Measurements from ENCODE around the gene TECPR1.
"Not testable (repeated sequence)": the region's sequence is repeated elsewhere in the genome, so short reads cannot be mapped to it uniquely, and the experiment has no call there.

Gene TECPR1

DNA sequence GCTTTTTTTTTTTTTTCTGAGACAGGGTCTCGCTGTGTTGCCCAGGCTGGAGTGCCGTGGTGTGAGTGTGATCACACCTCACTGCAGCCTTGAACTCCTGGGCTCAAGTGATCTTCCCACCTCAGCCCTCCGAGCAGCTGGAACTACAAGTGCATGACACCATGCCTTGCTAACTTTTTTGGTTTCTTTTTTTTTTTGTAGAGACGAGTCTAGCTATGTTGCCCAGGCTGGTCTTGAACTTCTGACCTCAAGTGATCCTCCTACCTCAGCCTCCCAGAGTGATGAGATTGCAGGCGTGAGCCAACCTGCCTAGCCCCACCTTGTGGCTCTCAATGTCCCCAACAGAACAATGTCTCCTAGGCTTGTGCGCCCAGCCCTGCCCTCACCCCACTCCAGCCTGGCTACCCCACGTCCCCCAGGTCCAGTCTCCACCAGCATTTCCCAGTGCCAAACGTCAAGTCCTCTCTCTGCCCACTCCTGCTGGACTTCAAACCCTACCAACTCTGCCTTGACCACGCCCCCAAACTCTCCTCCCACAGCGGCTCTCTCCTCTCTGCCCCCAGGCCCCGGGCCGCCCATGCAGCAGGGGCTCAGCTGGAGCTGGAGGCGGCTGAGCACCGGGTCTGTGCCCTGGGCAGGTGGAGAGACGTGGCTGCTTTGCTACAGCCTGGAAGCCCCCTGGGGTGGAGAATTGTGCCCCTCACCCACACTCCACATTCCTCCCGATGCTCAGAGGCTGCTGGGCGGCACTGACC lies 21.9 kb downstream of the TECPR1 start:
- FAIRE-seq: no peak
- DNase-seq (ENCODE audit: extremely low spot score, insufficient read length, low read depth): no peak

DNA sequence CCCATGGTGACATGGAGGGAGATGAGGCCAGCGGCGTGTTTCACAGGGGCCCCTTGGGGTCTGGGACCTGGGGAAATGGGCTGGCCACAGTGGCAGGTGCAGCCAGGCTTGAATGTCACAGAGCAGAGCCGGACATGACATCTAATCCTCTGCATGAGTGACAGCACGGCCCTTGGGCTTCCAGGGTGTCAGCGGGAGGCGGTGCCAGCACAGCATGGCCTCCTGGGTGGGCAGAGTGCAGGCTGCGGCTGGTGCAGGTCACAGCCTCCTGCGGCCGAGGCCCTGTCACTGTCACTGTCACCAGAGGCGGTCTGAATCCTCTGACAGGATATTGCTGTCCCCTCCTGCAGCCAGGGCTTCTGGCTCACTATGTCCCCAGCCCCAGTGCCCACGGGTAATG lies 22.6 kb downstream of the TECPR1 start:
- FAIRE-seq (no peak), DNase-seq (ENCODE audit: extremely low spot score, insufficient read length, low read depth) (no peak)

DNA sequence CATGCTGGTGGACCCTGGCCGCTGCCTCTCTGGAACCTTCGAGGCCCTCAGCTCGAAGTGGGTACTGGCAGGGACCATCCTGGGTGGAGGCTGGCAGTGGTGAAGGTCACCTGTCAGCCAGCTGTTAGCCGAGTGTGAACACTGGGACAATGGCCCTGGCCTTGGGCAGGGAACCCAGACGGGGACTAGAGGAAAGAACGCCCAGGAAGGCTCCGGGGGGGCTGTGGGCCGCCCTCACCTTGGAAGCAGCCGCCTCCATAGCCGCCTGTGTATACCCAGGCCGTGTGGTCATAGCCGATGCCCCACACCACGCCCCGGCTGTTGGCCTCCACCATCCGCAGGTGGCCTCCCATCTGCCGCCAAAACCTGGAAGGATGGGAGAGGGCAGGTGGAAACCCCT lies 23.2 kb downstream of the TECPR1 start:
- no peak for DNase-seq (ENCODE audit: extremely low spot score, insufficient read length, low read depth)
- FAIRE-seq: no peak

DNA sequence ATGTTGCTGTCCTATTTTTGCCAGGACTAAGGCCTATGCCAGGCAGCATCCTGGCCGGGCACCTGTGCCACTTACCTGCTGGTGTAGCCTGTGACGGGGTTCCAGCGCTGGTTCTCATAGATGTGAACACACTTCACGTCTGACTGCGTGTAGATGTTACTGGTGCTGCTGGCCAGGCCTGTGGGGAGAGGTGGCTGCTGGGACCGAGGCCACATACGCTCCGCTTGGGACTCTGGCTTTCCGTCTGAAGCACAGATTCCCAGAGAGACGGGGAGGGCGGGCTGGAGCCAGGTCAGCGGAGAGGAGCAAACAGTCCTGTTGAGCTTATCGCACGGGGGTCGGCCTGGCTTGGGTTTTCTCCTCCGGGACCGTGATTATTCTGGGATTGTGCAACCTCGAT lies 24.1 kb downstream of the TECPR1 start:
- no peak for FAIRE-seq
- no peak for DNase-seq (ENCODE audit: extremely low spot score, insufficient read length, low read depth)

DNA sequence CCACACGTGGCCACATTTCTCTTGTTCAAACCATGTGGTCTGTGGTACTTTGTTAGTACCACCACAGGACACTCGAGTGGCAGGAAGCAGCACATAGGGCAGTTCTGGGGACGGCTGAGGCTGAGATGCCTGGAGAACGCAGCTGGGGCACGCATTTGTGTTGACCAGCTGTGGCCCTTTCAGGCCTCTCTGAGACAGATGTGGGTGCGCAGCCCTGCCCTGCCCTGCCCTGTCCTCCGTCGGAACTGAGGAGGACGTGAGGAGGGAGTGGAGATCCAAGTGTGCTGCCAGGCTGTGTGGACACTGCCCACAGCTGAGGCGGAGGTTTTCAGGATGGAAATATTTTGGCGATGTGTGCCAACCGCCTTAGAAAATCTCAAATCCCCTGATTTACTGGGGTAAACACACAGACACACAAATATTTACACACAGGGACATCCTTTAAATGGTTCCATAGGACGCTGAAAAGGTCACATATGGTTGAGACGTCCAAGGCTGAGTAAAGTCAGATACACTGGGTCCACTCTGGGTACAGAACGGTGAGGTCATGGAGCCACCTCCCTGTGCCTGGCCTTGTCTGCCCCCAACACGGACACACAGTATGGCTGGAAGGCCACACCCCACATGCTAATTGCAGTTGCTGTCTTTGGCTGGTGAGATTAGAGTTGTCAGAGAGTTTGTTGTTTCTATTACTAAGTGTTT lies 26.0 kb downstream of the TECPR1 start:
- DNase-seq (ENCODE audit: extremely low spot score, insufficient read length, low read depth) (no peak), FAIRE-seq (no peak)

DNA sequence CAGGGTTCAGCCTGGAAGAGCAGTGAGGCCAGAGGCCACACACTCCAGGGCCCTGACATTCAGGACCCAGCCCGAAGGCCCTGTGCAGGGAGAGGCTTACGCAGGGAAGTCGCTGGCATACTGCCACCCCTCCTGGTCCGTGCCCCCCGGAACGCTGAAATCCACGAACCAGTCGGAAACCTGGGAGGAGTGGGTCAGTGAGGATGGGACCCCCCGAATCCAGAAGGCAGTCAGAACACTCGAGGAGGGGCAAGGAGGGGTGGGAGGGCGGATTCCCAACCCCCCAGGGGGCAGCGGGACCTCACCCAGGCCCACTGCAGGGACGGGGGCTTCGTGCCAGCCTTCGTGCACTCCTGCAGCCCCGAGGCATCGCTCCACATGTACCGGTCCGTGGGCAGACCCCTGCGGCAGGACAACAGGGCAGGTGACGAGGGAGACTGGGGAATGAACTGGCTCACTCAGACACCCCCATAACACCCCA lies 27.3 kb downstream of the TECPR1 start:
- DNase-seq (ENCODE audit: extremely low spot score, insufficient read length, low read depth) (no peak), FAIRE-seq (no peak)

DNA sequence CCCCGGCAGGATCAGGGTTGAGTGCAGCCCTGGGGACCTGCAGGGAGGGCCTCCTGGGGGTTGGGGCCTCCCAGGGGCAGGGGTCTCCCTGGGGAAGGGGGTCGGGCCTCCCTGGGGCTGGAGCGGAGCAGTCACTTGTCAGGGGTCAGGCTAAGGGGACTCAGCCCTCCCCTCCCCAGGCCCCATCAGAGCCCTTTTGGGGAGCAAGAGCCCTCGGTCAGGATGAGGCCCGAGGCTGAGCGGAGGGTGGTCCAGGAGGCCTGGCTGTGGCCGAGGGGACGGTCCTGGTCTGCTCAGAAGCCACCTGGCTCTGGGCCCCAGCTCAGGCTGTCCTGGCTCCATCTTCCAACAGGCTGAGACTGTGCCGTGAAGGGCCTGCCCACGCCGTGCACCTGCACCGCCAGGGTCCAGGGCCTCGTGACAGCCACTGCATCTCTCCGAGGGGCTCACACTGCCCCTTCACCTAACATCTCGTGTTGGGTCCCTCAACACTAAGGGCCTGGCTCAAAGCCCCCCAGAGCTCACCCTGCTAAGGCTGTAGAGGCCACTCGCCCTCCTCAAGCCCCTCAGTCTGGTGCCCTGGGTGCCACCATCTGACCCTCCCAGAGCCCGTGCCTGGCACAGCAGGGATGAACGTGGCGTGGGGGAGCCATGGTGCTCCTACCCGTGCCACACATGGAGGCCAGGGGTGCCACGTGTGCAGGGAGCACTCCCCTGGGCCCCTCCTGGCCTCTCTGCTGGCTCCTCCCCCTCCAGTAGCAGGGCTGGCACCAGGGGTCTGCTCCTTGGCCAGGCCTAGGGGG lies 27.9 kb downstream of the TECPR1 start:
- no peak for DNase-seq (ENCODE audit: extremely low spot score, insufficient read length, low read depth)
- FAIRE-seq: no peak

DNA sequence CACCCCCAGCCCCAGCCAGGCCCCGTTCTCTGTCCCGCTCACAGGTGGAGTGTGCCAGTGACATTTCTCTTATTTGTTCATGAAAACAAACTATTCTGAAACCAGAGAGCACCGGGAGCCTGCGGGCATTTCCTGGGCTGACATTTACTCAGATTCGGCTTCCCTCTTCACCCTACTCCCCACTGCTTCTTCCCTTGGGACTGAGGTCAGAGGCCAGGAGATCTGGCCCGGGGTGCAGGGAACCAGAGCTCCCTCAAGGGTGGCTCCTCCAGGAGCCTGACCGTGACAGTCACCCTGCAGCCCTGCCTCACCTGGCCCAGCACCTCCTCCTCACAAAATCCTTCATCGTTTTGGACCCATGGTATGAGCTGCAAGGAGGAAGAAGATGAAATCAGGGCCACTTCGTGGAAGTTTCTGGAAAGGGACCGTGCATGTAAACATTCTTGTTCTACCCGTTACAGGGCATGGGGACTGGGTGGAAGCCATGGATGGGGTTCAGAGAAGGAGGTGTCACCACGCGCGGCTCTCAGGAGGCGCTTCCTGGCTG lies 28.6 kb downstream of the TECPR1 start:
- FAIRE-seq: no peak

DNA sequence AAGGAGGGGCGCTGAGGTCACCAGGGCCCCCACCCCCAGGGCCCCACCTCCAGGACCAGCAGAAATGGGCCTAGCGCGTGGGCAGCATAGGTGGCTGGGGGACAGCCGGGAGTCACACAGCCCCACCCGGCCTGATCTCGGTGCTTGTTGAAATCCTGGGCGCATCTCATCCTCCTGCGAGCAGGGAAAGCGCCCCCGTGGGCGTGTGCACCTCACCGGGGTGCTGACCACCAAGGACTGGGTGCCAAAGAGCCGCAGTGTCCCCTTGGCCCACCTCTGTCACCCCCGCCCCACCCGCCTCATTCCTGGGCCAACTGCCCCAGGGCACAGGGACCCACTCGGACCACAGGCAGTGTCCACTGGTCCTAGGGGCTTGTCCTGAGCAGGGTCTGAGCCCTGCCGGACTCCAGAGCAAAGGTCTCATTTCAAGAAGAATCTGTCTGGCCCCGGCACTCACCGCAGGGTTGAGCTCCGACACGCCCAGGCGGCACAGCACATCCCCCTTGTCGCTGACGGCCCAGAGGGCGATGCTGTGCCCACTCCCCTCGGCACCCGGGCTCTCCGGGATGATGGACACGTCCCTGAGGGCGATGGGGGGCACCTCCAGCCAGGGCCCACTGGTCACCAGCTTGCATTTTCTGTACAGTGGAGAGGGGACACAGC lies 29.4 kb downstream of the TECPR1 start:
- no peak for DNase-seq (ENCODE audit: extremely low spot score, insufficient read length, low read depth)
- FAIRE-seq: no peak

More for the DNA sequence above, 28.6 kb downstream of the TECPR1 start:
- no peak for DNase-seq (ENCODE audit: extremely low spot score, insufficient read length, low read depth)

DNA sequence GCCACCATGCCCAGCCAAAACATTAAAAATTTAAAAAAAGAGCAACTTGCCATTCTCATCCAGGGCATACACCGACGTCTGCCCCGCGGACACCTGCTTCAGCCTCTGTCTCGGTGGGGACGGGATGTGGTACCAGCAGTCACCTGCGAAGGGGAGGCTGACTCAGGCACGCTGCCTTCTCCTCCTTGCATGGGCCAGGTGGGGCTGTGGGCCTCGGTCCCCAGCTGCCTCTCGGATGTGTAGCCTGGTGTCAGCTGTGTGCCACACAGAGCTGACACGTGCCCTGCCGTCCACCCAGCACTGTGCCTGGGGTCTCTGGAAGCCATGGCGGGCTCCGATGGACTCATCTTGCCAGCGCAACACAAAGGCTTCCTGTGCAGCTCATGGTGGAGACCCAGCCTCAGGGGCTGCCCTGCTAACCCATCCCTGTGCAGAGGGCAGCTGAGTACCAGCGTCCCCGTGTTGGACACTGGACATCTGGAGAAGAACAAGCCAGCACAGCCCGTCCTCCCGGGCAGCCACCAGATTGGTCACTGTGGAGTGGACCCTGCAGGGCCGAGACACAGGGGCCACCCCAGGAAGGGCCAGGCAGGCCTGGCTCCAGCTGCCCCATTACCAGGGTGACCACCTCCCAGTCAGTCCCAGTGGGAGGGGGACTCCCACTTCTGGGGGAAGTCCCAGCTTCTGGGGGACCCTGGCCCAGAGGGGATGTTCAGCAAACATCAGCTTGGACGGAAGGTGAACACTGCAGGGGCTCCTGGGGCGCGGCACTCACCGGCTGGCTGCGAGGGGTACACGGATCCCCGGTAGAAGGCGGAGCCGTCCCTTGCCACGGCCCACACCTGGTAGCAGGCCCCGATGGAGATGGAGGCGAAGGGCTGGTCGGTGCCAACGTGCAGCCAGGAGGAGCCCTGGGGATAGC lies 30.2 kb downstream of the TECPR1 start:
- no peak for FAIRE-seq
- DNase-seq (ENCODE audit: extremely low spot score, insufficient read length, low read depth): no peak

DNA sequence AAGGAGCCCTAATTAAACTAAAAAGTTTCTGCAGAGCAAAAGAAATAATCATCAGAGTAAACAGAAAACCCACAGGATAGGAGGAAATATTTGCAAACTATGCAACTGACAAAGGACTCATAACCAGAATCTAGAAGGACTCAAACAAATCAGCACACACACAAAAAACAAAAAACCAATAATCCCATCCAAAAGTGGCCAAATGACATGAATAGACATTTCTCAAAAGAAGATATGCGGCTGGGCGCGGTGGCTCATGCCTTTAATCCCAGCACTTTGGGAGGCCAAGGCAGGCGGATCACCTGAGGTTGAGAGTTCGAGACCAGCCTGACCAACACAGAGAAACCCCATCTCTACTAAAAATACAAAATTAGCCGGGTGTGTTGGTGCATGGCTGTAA lies 32.6 kb downstream of the TECPR1 start:
- FAIRE-seq; DNase-seq (ENCODE audit: extremely low spot score, insufficient read length, low read depth): not testable (repeated sequence)

DNA sequence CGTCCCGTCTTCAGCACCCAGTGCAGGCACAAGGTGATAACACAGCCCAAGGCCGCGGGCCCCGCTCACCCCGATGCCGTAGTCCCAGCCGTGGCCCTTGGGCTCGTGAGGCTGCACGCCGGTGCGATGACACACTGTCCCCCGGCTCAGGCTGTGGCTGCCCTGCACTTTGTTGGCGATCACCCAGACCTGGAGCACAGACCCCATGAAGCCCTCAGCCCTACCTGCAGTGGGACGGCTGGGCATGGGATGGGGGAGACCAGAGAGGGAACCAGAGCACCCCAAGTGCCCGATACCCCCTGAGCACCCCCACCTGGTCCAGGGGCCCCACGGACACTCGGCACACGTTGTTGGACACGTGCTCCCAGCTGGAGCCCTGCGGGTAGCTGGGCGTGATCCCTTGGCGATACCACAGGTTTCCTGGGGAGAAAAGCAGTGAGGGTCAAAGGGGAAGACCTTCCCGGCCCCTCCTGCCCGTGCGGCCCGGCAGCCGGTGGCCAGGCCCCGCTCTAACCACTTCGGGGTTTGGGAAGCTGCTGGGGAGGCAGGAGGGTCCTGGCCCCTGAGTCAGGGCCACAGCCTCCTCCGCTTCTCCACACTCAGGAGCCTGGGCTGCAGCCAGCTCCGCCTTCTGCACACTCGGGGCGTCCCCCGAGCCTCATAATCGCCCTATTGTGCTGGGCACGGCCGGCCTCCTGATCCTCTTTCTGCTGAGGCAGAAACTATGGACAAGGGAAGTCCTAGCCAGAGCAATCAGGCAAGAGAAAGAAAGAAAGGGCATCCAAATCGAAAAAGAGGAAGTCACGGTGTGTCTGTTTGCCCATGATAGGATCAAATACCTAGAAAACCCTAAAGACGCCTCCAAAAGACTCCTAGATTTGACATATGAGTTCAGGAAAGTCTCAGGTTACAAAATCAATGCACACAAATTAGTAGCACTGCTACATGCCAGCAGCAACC lies 34.1 kb downstream of the TECPR1 start:
- DNase-seq (ENCODE audit: extremely low spot score, insufficient read length, low read depth) (no peak), FAIRE-seq (no peak)

DNA sequence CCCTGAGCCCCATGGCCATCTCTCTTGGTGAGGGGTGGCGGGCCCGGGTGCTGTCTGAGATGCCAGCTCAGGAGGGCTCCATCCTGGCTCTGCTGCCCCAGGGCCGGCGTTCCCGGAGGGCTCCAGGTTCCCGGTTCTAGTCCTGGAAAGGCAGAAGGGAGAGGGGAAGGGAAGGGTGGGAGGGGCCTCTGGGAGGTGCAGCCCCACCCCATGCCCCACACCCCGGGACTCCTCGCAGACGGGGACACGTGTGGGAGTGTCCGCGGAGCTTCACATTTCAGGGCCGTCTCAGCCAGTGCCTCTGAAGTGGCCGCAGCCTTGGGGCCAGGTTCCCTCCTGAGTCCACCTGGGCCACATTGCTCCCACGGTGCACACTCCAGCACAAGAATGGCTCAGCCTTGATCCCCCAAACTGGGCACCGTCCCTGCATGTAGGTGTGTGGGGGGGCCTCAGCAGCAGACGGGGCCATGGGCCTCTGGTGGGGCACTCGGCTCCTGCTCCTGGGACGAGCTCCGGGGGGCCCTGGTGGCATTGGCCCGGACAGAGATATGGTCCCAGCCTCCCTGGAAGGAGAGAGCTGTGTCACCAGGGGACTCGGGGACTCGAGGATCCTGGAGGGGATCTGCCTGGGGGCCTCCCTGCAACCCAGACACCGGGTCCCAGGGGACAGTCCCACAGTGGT lies 35.0 kb downstream of the TECPR1 start:
- no peak for DNase-seq (ENCODE audit: extremely low spot score, insufficient read length, low read depth)
- no peak for FAIRE-seq

DNA sequence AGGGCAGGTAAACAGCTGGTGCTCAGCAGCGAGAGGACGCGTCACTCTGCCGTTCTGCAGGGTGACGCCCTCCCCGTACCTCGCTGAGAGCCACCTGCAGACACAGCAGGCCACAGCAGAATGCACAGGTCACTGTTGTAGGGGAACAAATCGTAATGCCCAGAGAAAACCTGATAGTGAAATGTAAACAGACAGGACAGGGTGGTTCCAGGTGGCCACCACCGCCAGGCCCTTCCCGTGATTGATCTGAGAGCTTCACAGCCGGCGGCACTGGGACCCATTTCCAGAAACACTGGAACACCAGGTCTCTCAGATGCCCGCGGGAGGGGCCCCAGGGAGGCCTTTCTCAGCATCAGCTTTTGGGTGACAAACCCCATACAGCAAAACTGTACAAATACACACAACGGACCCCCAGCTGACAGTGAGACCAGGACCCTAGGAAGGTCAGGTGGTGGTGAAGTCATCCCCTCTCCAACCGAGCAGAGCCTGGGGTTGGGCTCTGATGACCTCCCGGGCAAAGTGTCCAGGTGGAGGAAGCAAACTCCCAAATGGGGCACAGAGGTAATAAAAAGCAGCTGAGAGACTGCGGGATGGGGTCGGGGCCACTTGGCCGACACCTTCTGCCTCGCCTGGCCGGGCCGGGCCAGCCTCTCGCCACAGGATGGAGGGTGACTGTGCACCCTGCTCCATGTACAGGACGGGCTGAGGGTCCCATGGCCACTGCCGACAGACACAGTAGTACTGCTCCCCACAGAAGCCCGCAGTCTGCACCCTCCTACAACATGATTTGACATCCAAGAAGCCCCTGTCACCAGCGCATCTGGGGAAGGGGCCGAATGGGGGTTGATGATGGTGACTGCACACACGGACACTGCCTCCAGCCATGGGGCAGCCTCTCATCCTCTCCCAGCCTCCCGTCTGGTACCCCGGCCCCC lies 36.2 kb downstream of the TECPR1 start:
- FAIRE-seq: no peak
- no peak for DNase-seq (ENCODE audit: extremely low spot score, insufficient read length, low read depth)

DNA sequence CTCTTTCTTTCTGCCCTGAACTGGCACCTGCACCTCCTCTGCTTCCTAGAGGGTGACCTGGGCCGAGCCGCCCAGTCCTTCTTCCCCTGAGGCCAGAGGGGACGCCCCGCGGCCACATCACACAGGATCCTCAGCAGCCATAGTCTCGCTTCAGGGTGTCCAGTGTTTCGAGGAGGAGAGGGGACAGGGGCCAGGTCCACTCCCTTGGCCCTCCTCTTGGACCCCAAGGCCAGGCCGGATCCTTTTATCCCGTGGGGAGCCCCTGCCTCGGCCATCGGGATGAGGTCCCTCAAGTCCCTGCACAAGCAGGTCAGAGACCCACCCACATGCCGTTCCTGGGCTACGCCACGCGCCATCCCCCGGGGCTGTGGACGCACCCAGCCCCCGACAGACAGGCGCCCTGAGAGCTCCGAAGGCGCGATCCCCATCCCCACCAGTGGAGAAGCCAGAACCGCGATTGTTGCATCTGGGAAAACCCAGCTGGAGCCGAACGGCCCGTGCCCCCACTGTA lies 37.2 kb downstream of the TECPR1 start:
- DNase-seq (ENCODE audit: extremely low spot score, insufficient read length, low read depth) (no peak), FAIRE-seq (no peak)

Measured in GM18507 (cell line).